Upper lobe of left lung (tissue), 6 donors: ENCODE data around the gene NFAT5. TPM values are rescaled to one million over a fixed set of nuclear protein-coding genes. Genes with fewer than 3 reads are reported as not detected.

Experiments
- ATAC-seq, 2 donors: fragments of 200-7000 bp; cut with Tn5 transposase; one replicate each; pipeline ENCODE4 v1.9.1; 2022; ENCODE audit warnings: mild to moderate bottlenecking in 2 of 2, moderate library complexity in 2 of 2; ENCODE audit not compliant: low FRiP score in 2 of 2
- DNase-seq, 2 donors: peaks; one replicate each; pipeline ENCODE4 v3.0.0-alpha.2; 2019 to 2020
- H3K27ac ChIP-seq, 4 donors: fragments of 200-600 bp; sonication (generic); one replicate each; pipeline ENCODE4 v1.5.1; 2016 to 2019
- H3K27me3 ChIP-seq, 4 donors: fragments of 200-600 bp; sonication (generic); one replicate each; pipeline ENCODE4 v1.5.1; 2017 to 2019
- H3K36me3 ChIP-seq, 4 donors: fragments of 200-600 bp; sonication (generic); one replicate each; pipeline ENCODE4 v1.5.1; 2016 to 2019
- H3K4me1 ChIP-seq, 4 donors: fragments of 200-600 bp; sonication (generic); one replicate each; pipeline ENCODE4 v1.5.1; 2018 to 2019
- H3K4me3 ChIP-seq, 4 donors: fragments of 200-600 bp; sonication (generic); one replicate each; pipeline ENCODE4 v1.5.1; 2017 to 2019; ENCODE audit warnings: mild to moderate bottlenecking in 2 of 4, moderate library complexity in 1 of 4
- H3K9me3 ChIP-seq, 4 donors: fragments of 200-600 bp; sonication (generic); one replicate each; pipeline ENCODE4 v1.5.1; 2018 to 2019
- EP300 ChIP-seq, 4 donors: sonication (generic); formaldehyde crosslinking; IDR thresholded peaks; one replicate each; pipeline ENCODE4 v1.5.1; 2017; ENCODE audit warnings: antibody characterized with exemption in 4 of 4, control low read depth in 2 of 4
- POLR2A ChIP-seq, 4 donors: fragments of 450-650 bp; IDR thresholded peaks; one replicate each; pipeline ENCODE4 v1.5.1; 2016 to 2017; ENCODE audit warnings: antibody characterized with exemption in 4 of 4, mild to moderate bottlenecking in 2 of 4
- POLR2AphosphoS5 ChIP-seq, 2 donors: sonication (generic); formaldehyde crosslinking; IDR thresholded peaks; one replicate each; pipeline ENCODE4 v1.5.1; 2017; ENCODE audit warnings: antibody characterized with exemption in 2 of 2
- WGBS, 2 donors: methylation state at CpG; one replicate each; pipeline ENCODE4 v1.1.5; 2017 to 2018; 5-methylcytosine and 5-hydroxymethylcytosine counted together
- total RNA-seq, 6 donors: library from RNA; depleted of rRNA in 4 of 6; stranded (reverse); fragments of >200 nt in 4 of 6; gene quantifications; one replicate each; pipeline versions ENCODE4 v1.1.0 to v1.2.1, GENCODE V29; 2016 to 2021
- TF ChIP-seq, protein P1 (sequence below), 6 experiments: fragments of 450-650 bp in 4 of 6; fragments of 200-600 bp in 2 of 6; sonication (generic) in 2 of 6; IDR thresholded peaks; one replicate each; pipeline ENCODE4 v1.5.1; 2016 to 2019; ENCODE audit warnings: antibody characterized with exemption in 6 of 6
- donor health status: DM: no; HTN: no; CAD: no; lungs with moderate emphysema.
- donor health status: DM: no; HTN: yes; CAD: no; lungs with severe emphysema.

Gene NFAT5
- total RNA-seq, 6 donors from 2014 or later = 36.0 to 80.7 (median 50.4) TPM

DNA sequence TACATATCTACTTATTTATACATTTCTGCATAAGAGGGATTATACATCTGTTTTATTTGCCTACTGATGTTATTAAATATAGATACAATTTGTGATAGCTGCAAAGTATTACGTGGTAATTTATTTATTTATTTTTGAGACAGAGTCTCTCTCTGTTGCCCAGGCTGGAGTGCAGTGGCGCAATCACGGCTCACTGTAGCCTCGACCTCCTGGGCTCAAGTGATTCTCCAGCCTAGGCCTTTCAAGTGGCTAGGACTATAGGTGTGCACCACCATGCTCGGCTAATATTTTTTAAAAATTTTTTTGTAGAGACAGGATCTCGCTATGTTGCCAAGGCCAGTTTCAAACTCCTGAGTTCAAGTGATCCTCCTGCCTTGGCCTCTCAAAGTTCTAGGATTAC is 35.5 kb downstream of the NFAT5 start:
- Histone ChIP-seq H3K36me3 (no peaks in the 10 kb centered on the region), H3K27me3 (no peaks in the 10 kb centered on the region), H3K9me3 (no peaks in the 10 kb centered on the region), H3K4me1 (peaks cover 0 to 8% (median 6%) of the 10 kb centered on the region in 4 donors), H3K4me3 (no peak overlapping the region), H3K27ac (no peak overlapping the region)
- ATAC-seq = no peak
- TF ChIP-seq POLR2A (IDR thresholded peaks at IDR 0.05) = no peak
- no peak for TF ChIP-seq EP300 (IDR thresholded peaks at IDR 0.05)
- no peak for TF ChIP-seq POLR2AphosphoS5 (IDR thresholded peaks at IDR 0.05)
- TF ChIP-seq, protein P1, sequence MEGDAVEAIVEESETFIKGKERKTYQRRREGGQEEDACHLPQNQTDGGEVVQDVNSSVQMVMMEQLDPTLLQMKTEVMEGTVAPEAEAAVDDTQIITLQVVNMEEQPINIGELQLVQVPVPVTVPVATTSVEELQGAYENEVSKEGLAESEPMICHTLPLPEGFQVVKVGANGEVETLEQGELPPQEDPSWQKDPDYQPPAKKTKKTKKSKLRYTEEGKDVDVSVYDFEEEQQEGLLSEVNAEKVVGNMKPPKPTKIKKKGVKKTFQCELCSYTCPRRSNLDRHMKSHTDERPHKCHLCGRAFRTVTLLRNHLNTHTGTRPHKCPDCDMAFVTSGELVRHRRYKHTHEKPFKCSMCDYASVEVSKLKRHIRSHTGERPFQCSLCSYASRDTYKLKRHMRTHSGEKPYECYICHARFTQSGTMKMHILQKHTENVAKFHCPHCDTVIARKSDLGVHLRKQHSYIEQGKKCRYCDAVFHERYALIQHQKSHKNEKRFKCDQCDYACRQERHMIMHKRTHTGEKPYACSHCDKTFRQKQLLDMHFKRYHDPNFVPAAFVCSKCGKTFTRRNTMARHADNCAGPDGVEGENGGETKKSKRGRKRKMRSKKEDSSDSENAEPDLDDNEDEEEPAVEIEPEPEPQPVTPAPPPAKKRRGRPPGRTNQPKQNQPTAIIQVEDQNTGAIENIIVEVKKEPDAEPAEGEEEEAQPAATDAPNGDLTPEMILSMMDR (IDR thresholded peaks at IDR 0.05) = no peak
- WGBS, 2 donors = 76 to 80% methylated on average over 6 of the region's 6 CpGs
- DNase-seq = peak in 1 of 2 donors; percentile 44

DNA sequence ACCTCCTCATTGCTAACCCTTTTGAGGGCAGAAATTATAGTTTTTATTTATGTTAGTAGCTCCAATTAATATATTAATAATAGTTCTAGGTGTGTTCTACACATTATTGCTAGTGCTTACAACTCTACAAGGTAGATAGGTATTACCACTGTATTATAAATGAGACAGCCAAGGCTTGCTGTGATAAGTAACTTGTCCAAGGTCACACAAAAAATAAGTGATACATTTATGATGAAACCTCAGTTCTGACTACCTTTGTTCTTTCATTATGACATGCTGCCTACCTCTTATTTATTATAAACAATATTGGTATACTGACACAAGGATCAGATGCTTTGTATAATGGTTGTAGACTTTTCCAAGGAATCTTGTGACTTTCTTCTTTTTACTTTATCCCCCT is 41.2 kb downstream of the NFAT5 start:
- no peak overlapping the region for H3K27ac ChIP-seq
- ATAC-seq (no peak), DNase-seq (no peak)
- no peaks in the 10 kb centered on the region for H3K9me3 ChIP-seq
- H3K4me1 ChIP-seq = peaks cover 0 to 15% (median 4%) of the 10 kb centered on the region in 4 donors
- no peak for TF ChIP-seq EP300 (IDR thresholded peaks at IDR 0.05)
- TF ChIP-seq POLR2AphosphoS5 (IDR thresholded peaks at IDR 0.05) = no peak
- TF ChIP-seq, protein P1 (IDR thresholded peaks at IDR 0.05) = no peak
- no peak for TF ChIP-seq POLR2A (IDR thresholded peaks at IDR 0.05)
- no peak overlapping the region for H3K4me3 ChIP-seq
- no peaks in the 10 kb centered on the region for H3K27me3 ChIP-seq
- H3K36me3 ChIP-seq = no peaks in the 10 kb centered on the region

DNA sequence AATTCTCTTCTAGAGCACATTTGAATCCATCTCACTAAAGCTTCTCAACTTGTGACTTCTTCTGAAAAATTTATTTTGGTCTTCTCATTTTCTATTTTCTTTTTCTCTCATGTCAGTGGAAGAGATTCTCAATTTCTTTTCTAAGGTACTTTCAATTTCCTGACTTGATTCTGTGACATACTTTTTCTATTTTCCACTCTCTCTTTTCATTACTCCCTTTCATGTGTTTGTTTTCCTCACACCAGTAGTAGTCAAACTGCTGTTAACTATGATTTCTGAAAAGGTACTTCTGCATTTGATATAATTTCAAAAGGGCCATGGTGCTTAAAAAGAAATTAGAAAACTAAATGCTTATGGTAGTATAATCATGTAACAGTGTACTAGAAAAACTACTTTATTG is 41.9 kb downstream of the NFAT5 start:
- H3K36me3 ChIP-seq = no peaks in the 10 kb centered on the region
- H3K9me3 ChIP-seq = no peaks in the 10 kb centered on the region
- H3K4me1 ChIP-seq = peaks cover 4 to 16% (median 6%) of the 10 kb centered on the region in 4 donors
- DNase-seq (no peak), ATAC-seq (no peak)
- no peak for TF ChIP-seq EP300 (IDR thresholded peaks at IDR 0.05)
- no peak for TF ChIP-seq POLR2A (IDR thresholded peaks at IDR 0.05)
- TF ChIP-seq, protein P1 (IDR thresholded peaks at IDR 0.05) = no peak
- H3K27ac ChIP-seq = no peak overlapping the region
- no peaks in the 10 kb centered on the region for H3K27me3 ChIP-seq
- H3K4me3 ChIP-seq = no peak overlapping the region

DNA sequence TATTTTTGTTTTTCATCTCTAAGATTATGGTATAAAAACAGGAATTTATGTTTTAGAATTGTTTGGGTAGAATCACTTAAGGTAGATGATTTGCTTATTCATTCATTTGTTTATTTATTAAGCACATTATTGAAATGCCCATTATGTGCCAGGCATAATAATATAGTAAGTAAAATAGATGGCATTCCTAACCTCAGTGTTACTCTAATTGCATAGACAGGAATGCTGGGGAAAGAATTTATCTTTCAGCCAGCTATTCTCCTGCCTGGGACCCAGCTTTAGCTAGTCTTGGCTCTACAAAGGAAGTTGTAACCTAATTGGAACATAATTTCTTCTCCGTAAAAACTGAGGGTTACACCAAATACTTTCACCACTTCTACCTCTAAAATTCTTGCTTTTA is 44.6 kb downstream of the NFAT5 start:
- DNase-seq (no peak), ATAC-seq (no peak)
- 44 to 59% methylated on average over 1 of the region's 1 CpG for WGBS, 2 donors

DNA sequence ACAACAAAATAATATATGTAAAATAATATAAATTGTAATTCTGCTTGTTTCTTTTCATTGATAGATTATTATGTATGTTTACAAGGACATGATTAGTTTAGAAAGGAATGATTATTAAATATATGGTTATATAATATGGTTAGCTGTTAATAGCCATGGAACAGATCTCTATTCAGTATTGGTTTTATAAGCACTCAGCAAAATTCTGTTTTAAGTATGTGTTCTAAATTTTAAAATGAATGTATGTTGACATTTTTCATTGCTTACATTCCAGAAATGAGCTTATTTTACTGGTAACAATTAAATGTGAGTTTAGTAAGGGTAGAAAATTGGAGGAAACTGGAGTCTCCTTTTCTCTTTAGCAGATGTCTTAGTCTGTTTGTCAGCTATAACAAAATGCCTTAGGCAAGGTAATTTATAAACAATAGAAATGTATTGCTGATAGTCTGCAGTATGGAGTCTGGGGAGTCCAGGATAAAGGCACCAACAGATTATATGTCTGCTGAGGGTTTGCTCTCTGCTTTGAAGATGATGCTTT is 45.4 kb downstream of the NFAT5 start:
- no peak overlapping the region for H3K4me3 ChIP-seq
- DNase-seq (no peak), ATAC-seq (no peak)
- no peaks in the 10 kb centered on the region for H3K9me3 ChIP-seq
- H3K27ac ChIP-seq = no peak overlapping the region
- H3K4me1 ChIP-seq = peaks cover 15 to 28% (median 21%) of the 10 kb centered on the region in 4 donors
- no peaks in the 10 kb centered on the region for H3K36me3 ChIP-seq
- H3K27me3 ChIP-seq = no peaks in the 10 kb centered on the region
- TF ChIP-seq, protein P1 (IDR thresholded peaks at IDR 0.05) = no peak
- TF ChIP-seq EP300 (IDR thresholded peaks at IDR 0.05) (no peak), POLR2A (IDR thresholded peaks at IDR 0.05) (no peak)

More for the DNA sequence above, 44.6 kb downstream of the NFAT5 start:
- Histone ChIP-seq H3K27me3 (no peaks in the 10 kb centered on the region), H3K36me3 (no peaks in the 10 kb centered on the region), H3K9me3 (no peaks in the 10 kb centered on the region), H3K4me1 (peaks cover 15 to 28% (median 21%) of the 10 kb centered on the region in 4 donors), H3K4me3 (no peak overlapping the region), H3K27ac (peak overlapping the region in 1 of 4 donors; percentile 50)
- no peak for TF ChIP-seq EP300 (IDR thresholded peaks at IDR 0.05)
- TF ChIP-seq, protein P1 (IDR thresholded peaks at IDR 0.05) = no peak
